Islet of Langerhans (tissue), 1 donor: ENCODE data around the gene FXYD1.
"Not testable (repeated sequence)": the region's sequence is repeated elsewhere in the genome, so short reads cannot be mapped to it uniquely, and the experiment has no call there.

Source experiments
- FAIRE-seq: peaks from one replicate; lab custom pipeline; 2011; peaks lifted over from hg19 to GRCh38; lab: Jason Lieb, UNC

FXYD1 gene

GRCh38 chr19:35138305-35138892, at the start of gene FXYD1:
TSS of gene FXYD1 (plus strand) at chr19:35138824. CDS start at chr19:35140080, 1,256 bp downstream.
- FAIRE-seq: no peak

GRCh38 chr19:35089554-35089953, 49.1 kb upstream of the FXYD1 start:
- no peak for FAIRE-seq

- no peak for FAIRE-seq
Measured at GRCh38 chr19:35090160-35090505, 48.5 kb upstream of the FXYD1 start.

GRCh38 chr19:35090506-35091214, 48.0 kb upstream of the FXYD1 start:
- FAIRE-seq: no peak

- no peak for FAIRE-seq
Measured at GRCh38 chr19:35093430-35093829, 45.2 kb upstream of the FXYD1 start.

GRCh38 chr19:35093941-35094647, 44.5 kb upstream of the FXYD1 start:
- FAIRE-seq: no peak

- FAIRE-seq: no peak
Measured at GRCh38 chr19:35094656-35095055, 44.0 kb upstream of the FXYD1 start.

- FAIRE-seq: no peak
Measured at GRCh38 chr19:35095667-35096368, 42.8 kb upstream of the FXYD1 start.

- FAIRE-seq: no peak
Measured at GRCh38 chr19:35098413-35099049, 40.1 kb upstream of the FXYD1 start.

GRCh38 chr19:35099155-35099896, 39.3 kb upstream of the FXYD1 start:
- FAIRE-seq: no peak

GRCh38 chr19:35099897-35100275, 38.7 kb upstream of the FXYD1 start:
- no peak for FAIRE-seq

GRCh38 chr19:35100588-35101533, 37.8 kb upstream of the FXYD1 start:
- FAIRE-seq: no peak

GRCh38 chr19:35101949-35102348, 36.7 kb upstream of the FXYD1 start:
- not testable (repeated sequence) for FAIRE-seq

GRCh38 chr19:35103614-35104013, 35.0 kb upstream of the FXYD1 start:
- not testable (repeated sequence) for FAIRE-seq

GRCh38 chr19:35104361-35104760, 34.3 kb upstream of the FXYD1 start:
- no peak for FAIRE-seq

- FAIRE-seq: no peak
Measured at GRCh38 chr19:35105047-35105410, 33.6 kb upstream of the FXYD1 start.

GRCh38 chr19:35105411-35106290, 33.0 kb upstream of the FXYD1 start:
- no peak for FAIRE-seq

GRCh38 chr19:35106291-35106583, 32.4 kb upstream of the FXYD1 start:
- FAIRE-seq: no peak

- no peak for FAIRE-seq
Measured at GRCh38 chr19:35106898-35107541, 31.6 kb upstream of the FXYD1 start.
